ENCODE results near the gene ITGB7.

DNA sequence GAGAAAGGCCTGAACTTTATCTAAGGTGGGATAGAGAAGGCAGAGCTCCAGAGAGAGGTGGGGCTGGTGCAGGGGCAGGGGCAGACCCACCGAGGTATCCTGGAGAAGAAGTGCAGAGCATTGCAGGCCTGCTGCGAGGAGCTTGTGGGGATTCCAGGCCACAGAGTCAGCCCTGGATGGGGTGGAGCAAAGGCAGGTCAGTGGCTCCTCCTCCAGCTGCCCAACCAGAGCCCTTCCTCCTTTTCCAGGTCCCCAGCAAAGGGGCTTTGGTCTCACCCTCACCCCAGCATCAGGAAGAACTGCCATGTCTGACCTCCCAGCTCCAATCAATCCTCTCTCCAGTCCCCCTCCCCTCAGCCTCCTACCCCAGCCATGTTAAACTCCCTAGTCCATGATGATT is 46.4 kb downstream of the ITGB7 start:
- TF ChIP-seq SP1 (CRISPR knock-in tag; conservative IDR thresholded peaks at IDR 0.05) (no peak), NR3C1 (CRISPR knock-in tag; conservative IDR thresholded peaks at IDR 0.05; ENCODE audit: low read depth) (no peak)
- TF ChIP-seq, protein P1, sequence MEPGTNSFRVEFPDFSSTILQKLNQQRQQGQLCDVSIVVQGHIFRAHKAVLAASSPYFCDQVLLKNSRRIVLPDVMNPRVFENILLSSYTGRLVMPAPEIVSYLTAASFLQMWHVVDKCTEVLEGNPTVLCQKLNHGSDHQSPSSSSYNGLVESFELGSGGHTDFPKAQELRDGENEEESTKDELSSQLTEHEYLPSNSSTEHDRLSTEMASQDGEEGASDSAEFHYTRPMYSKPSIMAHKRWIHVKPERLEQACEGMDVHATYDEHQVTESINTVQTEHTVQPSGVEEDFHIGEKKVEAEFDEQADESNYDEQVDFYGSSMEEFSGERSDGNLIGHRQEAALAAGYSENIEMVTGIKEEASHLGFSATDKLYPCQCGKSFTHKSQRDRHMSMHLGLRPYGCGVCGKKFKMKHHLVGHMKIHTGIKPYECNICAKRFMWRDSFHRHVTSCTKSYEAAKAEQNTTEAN (CRISPR knock-in tag; IDR thresholded peaks at IDR 0.05), result no peak
- TF ChIP-seq, protein P2, sequence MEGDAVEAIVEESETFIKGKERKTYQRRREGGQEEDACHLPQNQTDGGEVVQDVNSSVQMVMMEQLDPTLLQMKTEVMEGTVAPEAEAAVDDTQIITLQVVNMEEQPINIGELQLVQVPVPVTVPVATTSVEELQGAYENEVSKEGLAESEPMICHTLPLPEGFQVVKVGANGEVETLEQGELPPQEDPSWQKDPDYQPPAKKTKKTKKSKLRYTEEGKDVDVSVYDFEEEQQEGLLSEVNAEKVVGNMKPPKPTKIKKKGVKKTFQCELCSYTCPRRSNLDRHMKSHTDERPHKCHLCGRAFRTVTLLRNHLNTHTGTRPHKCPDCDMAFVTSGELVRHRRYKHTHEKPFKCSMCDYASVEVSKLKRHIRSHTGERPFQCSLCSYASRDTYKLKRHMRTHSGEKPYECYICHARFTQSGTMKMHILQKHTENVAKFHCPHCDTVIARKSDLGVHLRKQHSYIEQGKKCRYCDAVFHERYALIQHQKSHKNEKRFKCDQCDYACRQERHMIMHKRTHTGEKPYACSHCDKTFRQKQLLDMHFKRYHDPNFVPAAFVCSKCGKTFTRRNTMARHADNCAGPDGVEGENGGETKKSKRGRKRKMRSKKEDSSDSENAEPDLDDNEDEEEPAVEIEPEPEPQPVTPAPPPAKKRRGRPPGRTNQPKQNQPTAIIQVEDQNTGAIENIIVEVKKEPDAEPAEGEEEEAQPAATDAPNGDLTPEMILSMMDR (IDR thresholded peaks at IDR 0.05), result no peak

Measured in WTC11 (cell line).